GM13976 (cell line): ENCODE measurements around the gene SEMA3G.

Experiments used
- DNase-seq: peaks from one replicate; pipeline ENCODE4 v3.0.0; 2012; ENCODE audit warnings: low spot score
- in situ Hi-C: fragments of 300-500 bp; cut with MboI; formaldehyde crosslinking; loops from one replicate; pipeline ENCODE4 v1.12.0; 2022; ENCODE audit warnings: low sequenced_read_pairs, mixed read lengths, inconsistent platforms; ENCODE audit not compliant: unreplicated experiment
- TF ChIP-seq, protein P1 (sequence below): IDR thresholded peaks from 2 replicates; pipeline ENCODE4 v1.5.1; 2012; ENCODE audit warnings: borderline replicate concordance, mild to moderate bottlenecking; ENCODE audit not compliant: insufficient read depth; ENCODE audit errors: extremely low read depth, missing control alignments, control extremely low read depth

SEMA3G gene

DNA sequence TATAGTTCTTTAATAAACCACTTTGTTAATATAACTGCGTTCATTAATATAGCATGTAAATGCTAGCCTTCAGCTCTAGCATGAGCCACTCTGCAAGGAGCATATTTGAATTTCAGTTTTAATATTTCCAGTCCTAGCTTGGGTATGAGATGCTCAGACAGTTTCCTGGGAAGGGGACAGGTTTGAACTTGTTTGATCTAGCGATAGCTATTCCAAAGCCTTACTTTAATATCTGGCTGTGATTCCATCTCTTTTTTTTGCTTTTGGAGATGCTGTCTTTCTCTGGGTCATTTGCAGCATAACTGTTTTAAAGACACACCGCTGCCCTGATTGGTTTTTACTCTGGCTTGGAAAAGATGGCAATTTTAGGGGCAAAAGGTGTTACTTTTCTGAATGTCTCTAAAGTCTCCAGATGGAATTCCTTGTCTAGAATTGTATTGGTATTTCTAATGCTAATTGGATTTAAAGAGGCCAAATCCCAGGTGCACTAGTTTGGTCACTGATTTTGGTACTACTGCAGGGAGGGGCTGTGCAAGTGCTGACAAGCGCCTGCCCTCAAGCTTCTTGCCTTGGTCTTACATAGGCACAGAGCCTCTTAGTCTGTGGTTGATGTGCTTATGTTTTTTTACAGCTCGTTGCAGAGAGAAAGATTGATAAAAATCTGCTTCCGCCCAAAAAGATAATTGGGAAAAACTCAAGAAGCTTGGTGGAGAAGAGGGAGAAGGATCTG, 13.3 kb upstream of the SEMA3G start:
- no peak for DNase-seq
- TF ChIP-seq, protein P1, sequence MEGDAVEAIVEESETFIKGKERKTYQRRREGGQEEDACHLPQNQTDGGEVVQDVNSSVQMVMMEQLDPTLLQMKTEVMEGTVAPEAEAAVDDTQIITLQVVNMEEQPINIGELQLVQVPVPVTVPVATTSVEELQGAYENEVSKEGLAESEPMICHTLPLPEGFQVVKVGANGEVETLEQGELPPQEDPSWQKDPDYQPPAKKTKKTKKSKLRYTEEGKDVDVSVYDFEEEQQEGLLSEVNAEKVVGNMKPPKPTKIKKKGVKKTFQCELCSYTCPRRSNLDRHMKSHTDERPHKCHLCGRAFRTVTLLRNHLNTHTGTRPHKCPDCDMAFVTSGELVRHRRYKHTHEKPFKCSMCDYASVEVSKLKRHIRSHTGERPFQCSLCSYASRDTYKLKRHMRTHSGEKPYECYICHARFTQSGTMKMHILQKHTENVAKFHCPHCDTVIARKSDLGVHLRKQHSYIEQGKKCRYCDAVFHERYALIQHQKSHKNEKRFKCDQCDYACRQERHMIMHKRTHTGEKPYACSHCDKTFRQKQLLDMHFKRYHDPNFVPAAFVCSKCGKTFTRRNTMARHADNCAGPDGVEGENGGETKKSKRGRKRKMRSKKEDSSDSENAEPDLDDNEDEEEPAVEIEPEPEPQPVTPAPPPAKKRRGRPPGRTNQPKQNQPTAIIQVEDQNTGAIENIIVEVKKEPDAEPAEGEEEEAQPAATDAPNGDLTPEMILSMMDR = no peak
- in situ Hi-C loops = no loop called here

GRCh38 chr3:52456800-52457183, 11.9 kb upstream of the SEMA3G start:
- TF ChIP-seq, protein P1 = no peak
- in situ Hi-C loops = no loop called here
- DNase-seq = no peak

DNA sequence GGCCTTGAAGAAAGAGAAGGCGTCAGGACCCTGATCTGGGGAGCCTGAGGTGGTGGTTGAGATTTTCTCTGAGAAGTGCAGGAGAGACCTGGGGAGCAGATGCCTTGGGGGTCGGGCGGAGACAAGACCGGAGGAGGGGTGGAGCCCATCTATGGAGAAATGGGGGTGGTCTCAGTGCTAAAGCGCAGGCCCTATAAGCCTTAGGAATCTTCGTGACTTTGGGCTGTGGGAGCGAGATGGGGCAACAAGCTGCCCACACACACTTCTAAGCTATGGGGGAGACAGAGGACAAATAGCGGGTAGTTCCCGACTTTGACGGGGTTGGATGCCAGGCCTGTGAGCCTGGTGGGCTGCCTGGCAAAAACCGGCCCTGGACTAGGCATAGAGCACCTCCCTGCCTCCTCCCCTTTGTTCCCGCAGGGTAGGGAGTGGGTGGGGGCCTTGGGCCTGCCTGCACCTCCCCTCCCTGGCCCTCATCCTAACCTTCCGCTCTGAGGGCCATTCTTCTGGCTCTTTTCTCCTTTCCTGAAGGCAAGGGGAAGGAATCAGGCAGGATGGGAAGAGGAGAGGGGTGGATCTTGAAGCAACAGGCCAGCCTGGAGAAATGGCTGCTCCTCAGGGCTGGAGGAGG, 11.4 kb upstream of the SEMA3G start:
- TF ChIP-seq, protein P1 = no peak
- in situ Hi-C loops = no loop called here
- no peak for DNase-seq

DNA sequence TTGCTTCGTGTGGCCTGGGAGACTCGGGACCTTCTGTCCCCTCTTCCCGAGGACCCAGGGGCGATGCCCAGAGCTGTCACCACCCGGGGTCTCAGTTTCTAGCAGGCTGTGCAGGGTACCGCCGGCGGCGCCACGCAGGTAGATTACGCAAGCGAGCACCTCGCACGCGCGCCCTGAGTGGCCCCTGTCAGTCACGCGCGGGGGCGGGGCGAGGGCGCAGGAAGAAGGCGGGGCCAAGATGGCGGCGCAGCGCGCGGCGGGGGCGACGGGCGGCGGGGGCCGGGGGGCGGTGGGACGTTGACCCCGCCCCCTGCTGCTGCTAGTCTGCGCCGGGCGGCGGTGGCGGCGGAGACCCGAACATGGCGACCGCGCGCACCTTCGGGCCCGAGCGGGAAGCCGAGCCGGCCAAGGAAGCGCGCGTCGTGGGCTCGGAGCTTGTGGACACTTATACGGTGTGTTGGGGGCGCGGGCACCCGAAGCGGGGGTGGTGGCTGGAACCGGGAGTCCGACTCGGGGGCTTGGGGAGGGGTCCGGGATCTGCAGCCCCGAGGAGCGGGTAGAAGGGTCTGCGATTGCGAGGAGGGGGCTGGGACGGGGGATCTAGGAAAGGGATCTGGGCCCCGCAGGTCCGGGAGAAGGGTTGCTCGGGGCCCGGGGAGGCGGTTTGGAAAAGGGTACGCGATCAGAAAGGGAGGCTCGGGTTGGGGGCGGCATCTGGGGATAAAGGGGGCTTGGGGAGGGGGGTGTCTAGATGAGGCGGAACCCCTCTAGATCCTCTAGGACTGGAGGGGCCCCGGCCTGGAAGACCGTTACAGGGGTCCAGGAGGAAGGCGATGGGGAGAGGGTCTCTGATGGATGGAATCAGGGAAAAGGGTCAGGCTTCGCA, 10.6 kb upstream of the SEMA3G start, which contains the start of gene NISCH:
Gene NISCH (plus strand): TSS at position 322 of the 886 bp plus-strand sequence. CDS start 38 bp downstream, at position 360.
- TF ChIP-seq, protein P1 = no peak
- peak; percentile 98 for DNase-seq
- in situ Hi-C loops = no loop called here

DNA sequence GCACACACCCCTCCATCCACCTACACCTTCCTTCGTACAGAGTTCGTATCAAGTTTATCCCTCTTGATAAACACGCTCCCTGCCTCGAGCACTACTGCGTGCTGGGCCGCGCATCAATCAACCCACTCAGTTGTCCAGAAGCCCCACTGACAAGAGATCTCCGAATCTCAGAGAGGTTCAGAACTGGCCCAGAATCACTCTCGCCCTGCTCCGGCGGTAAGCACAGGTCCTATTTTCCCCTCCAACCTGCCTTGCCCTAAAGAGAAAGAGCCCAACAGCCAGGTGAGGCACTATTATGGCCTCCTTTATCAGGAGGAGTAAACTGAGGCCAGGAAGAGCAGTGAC, 10.0 kb upstream of the SEMA3G start:
- TF ChIP-seq, protein P1 = no peak
- in situ Hi-C loops = no loop called here
- DNase-seq = no peak

- in situ Hi-C loops = no loop called here
- TF ChIP-seq, protein P1 = no peak
- no peak for DNase-seq
Measured at GRCh38 chr3:52454250-52454937, 9.5 kb upstream of the SEMA3G start.
